Measurements from ENCODE around the gene COPS7A.

DNA sequence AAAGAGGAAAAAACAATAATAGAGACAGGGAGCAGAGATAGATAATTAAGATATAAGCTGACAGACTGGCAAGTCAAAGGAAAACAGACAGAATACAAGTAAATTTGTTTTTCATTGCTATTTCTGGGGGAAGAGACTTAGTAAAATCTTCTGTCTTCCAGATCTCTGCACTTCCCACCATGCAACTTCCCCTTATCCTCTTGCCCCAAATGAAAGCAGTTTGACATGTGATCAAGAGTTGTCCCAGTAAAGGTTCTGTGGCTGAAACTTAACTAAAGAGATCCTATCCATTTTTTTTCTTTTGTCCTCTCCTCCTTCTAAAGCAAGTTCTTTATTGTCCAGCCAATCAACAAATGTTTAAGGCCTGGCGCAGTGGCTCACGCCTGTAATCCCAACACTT is 30.6 kb downstream of the COPS7A start:
- TF ChIP-seq POLR2A (IDR thresholded peaks at IDR 0.05), result no peak
- no peak for TF ChIP-seq CTCF (IDR thresholded peaks at IDR 0.05 in 8 of 11, conservative IDR thresholded peaks at IDR 0.05 in 3 of 11)
- TF ChIP-seq POLR2AphosphoS5 (IDR thresholded peaks at IDR 0.05), result no peak

Measured in spleen (tissue), 7 donors.